ENCODE measurements around the gene CDH4. TPM values are rescaled to one million over a fixed set of nuclear protein-coding genes. Genes with fewer than 3 reads are reported as not detected.

The CDH4 gene
- total and polyA plus RNA-seq, 2 of the 4 experiments (the other 2 are of a cell fraction) = 1.6 to 3.5 TPM

DNA sequence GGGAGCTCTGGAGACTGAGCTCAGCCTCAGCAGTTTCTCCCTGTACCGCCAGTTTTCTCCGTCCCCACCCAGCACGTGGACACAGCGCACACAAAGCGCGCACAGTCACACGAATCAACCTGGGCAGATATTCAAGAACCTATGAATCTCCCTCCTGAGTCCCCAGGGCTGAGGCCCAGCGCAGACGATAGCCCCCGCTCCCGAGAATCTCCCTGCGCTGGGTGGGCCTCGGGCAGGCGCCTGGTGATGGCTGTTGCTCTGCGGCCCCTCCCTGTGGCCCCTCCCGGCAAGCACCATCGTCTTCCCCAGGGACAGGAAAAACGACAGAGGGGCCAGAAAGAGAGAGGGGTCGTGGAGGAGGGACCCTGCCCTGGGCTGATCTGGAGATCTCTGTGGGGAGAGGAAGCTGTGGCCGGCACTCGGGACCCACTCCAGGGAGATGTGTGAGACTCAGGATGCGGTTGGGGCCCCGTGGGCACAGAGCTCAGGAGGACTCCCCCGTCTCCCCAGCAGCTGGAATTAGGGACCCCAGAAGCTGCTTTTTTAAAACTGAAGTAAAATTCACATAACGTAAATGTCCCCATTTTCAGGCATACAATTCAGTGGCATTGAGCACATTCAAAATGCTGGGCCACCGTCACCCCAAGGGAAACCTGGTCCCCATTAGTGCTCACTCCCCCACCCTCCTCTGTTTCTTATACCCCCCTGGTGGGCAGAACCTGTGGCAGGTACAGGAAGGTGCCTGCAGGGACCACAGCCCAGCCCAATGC, 482.9 kb downstream of the CDH4 start:
- no TSS peak for BruUV-seq (replicated peaks)
- H2BK20ac ChIP-seq (ENCODE audit: low read depth, low read length) = no peak overlapping the region
- dilution Hi-C loops (cut with HindIII; ENCODE audit: low sequenced_read_pairs, unreplicated experiment) = no loop called here

More for the DNA sequence above, 482.9 kb downstream of the CDH4 start:
- no peaks in the 10 kb centered on the region for H3K36me3 ChIP-seq (ENCODE audit: control insufficient read depth, insufficient read depth, low read length)
- H3K23ac ChIP-seq (ENCODE audit: low read depth, low read length) = no peak overlapping the region
- DNase-seq = no peak
- ChIA-PET POLR2A (ENCODE audit: unreplicated experiment) (no interaction called here), CTCF (interaction anchor here (1.4 kb wide), 1 partner anchor 10 kb away, joined by 4 read pairs; no protein-coding TSS in a partner anchor)
- ATAC-seq (ENCODE audit: low read depth) = no peak
- in situ Hi-C loops (cut with MboI; ENCODE audit: low sequenced_read_pairs) = no loop called here
- H3K4ac ChIP-seq (ENCODE audit: low read depth, low read length) = no peak overlapping the region
- H2AK9ac ChIP-seq (replicated peaks; ENCODE audit: low read depth, low read length, poor library complexity) = no peak overlapping the region
- no peaks in the 10 kb centered on the region for H3K79me1 ChIP-seq (ENCODE audit: low read depth in 1 of 2, low read length in 2 of 2)
- no peak overlapping the region for H3K56ac ChIP-seq (ENCODE audit: extremely low read depth, insufficient read depth, low read length)
- H4K5ac ChIP-seq (ENCODE audit: low read depth, low read length) = no peak overlapping the region
- no peak overlapping the region for H3K9ac ChIP-seq (ENCODE audit: low read depth, low read length)
- intact Hi-C loops (cut with micrococcal nuclease) = no loop called here
- no peaks in the 10 kb centered on the region for H3K9me3 ChIP-seq (ENCODE audit: control insufficient read depth, insufficient read depth, low read length)
- H3K9me1 ChIP-seq (ENCODE audit: insufficient read depth, low read length) = no peaks in the 10 kb centered on the region
- no peak for TF ChIP-seq MAZ (IDR thresholded peaks at IDR 0.05; ENCODE audit: borderline replicate concordance, low read depth, low read length)
- TF ChIP-seq RAD21 (IDR thresholded peaks at IDR 0.05; ENCODE audit: low read length) = no peak
- no peak for TF ChIP-seq SMC3 (IDR thresholded peaks at IDR 0.05; ENCODE audit: low read depth, low read length)
- no peak for TF ChIP-seq RCOR1 (IDR thresholded peaks at IDR 0.05; ENCODE audit: insufficient replicate concordance, low read length)
- TF ChIP-seq MXI1 (IDR thresholded peaks at IDR 0.05; ENCODE audit: borderline replicate concordance, low read depth, low read length) = no peak
- no peak for TF ChIP-seq USF2 (IDR thresholded peaks at IDR 0.05; ENCODE audit: low read depth, low read length)
- no peak overlapping the region for H2AK5ac ChIP-seq (ENCODE audit: low read depth, low read length)
- no peak overlapping the region for H3K4me2 ChIP-seq (ENCODE audit: low read depth, low read length)
- no peaks in the 10 kb centered on the region for H4K20me1 ChIP-seq (ENCODE audit: insufficient read depth, low read length)
- 69% methylated on average over 7 of the region's 26 CpGs; no CpG with 5 or more reads in 1 of the 2 experiments for WGBS, 2 experiments (ENCODE audit: extremely low coverage in 2 of 2, insufficient read length in 1 of 2)
- H3K27ac ChIP-seq (ENCODE audit: insufficient read depth, low read length) = no peak overlapping the region
- no peaks in the 10 kb centered on the region for H3K4me1 ChIP-seq (ENCODE audit: control insufficient read depth, insufficient read depth, low read length)
- H3K27me3 ChIP-seq (ENCODE audit: control insufficient read depth, insufficient read depth, low read length) = peaks cover 6% of the 10 kb centered on the region; the same call in 1 of the 2 replicates
- no peak overlapping the region for H2BK5ac ChIP-seq (ENCODE audit: low read depth, low read length, poor library complexity, severe bottlenecking)
- H2BK15ac ChIP-seq (ENCODE audit: low read depth, low read length) = no peak overlapping the region
- no peak overlapping the region for H4K91ac ChIP-seq (ENCODE audit: insufficient read depth, low read depth, low read length)
- no peak overlapping the region for H3K4me3 ChIP-seq (ENCODE audit: insufficient read depth, low read depth, low read length)
- H3K14ac ChIP-seq (replicated peaks; ENCODE audit: low read depth, low read length) = no peak overlapping the region
- no peak overlapping the region for H2BK120ac ChIP-seq (ENCODE audit: low read depth, low read length)
- peak overlapping the region; percentile 32 for H2AFZ ChIP-seq (replicated peaks; ENCODE audit: low read length, poor library complexity)
- H3K18ac ChIP-seq (ENCODE audit: low read depth, low read length) = no peak overlapping the region
- H4K8ac ChIP-seq (ENCODE audit: low read depth in 2 of 2, low read length in 2 of 2) = no peak overlapping the region

Measured in IMR-90 (cell line).